Activated B cell treated with CpG ODN at 0.5 μM for 24 hours (primary cell): Measurements from ENCODE around the gene SLC15A2. TPM values are rescaled to one million over a fixed set of nuclear protein-coding genes. Genes with fewer than 3 reads are reported as not detected.
A peak's percentile ranks its signal among the peaks of the same experiment; 100 is the strongest.
"Not testable (repeated sequence)": the region's sequence is repeated elsewhere in the genome, so short reads cannot be mapped to it uniquely, and the experiment has no call there.

ENCODE experiments used
- ATAC-seq: fragments of 200-7000 bp; cut with Tn5 transposase; one replicate; pipeline ENCODE4 v1.10.0; 2021; ENCODE audit warnings: low read depth, mild to moderate bottlenecking, moderate library complexity
- CTCF ChIA-PET: fragments of 350-600 bp; sonication (Branson Sonifier 250); formaldehyde crosslinking; loops from one replicate; lab custom pipeline; 2021; ENCODE audit warnings: antibody characterized with exemption; lab: Charles Lee
- POLR2A ChIA-PET: fragments of 350-600 bp; sonication (Branson Sonifier 250); formaldehyde crosslinking; loops from one replicate; lab custom pipeline; 2021; ENCODE audit warnings: antibody characterized with exemption; lab: Charles Lee
- DNase-seq: peaks from one replicate; pipeline ENCODE4 v3.0.0; 2022
- H3K27ac Mint-ChIP-seq: one replicate; pipeline ENCODE4 v1.8.0; 2020; ENCODE audit warnings: mixed read lengths
- H3K27me3 Mint-ChIP-seq: one replicate; pipeline ENCODE4 v1.8.0; 2021; ENCODE audit warnings: mixed read lengths
- H3K36me3 Mint-ChIP-seq: one replicate; pipeline ENCODE4 v1.8.0; 2021; ENCODE audit warnings: low read depth, mixed read lengths
- H3K4me1 Mint-ChIP-seq: one replicate; pipeline ENCODE4 v1.8.0; 2021; ENCODE audit warnings: mixed read lengths
- H3K4me3 Mint-ChIP-seq: one replicate; pipeline ENCODE4 v1.8.0; 2020; ENCODE audit warnings: mild to moderate bottlenecking, mixed read lengths
- H3K9me3 Mint-ChIP-seq: one replicate; pipeline ENCODE4 v1.8.0; 2020; ENCODE audit warnings: mixed read lengths
- intact Hi-C: fragments of 100-400 bp; cut with micrococcal nuclease; formaldehyde crosslinking; loops from one replicate; pipeline ENCODE4 v1.15.1; 2024
- total RNA-seq: library from RNA; stranded (reverse); gene quantifications from 2 replicates; pipeline ENCODE4 v1.2.3, GENCODE V29; 2022
- TF ChIP-seq, protein P1 (sequence below): fragments of 200-600 bp; IDR thresholded peaks from one replicate; pipeline ENCODE4 v1.8.0; 2022; ENCODE audit warnings: antibody characterized with exemption, mild to moderate bottlenecking

SLC15A2 gene, protein sequence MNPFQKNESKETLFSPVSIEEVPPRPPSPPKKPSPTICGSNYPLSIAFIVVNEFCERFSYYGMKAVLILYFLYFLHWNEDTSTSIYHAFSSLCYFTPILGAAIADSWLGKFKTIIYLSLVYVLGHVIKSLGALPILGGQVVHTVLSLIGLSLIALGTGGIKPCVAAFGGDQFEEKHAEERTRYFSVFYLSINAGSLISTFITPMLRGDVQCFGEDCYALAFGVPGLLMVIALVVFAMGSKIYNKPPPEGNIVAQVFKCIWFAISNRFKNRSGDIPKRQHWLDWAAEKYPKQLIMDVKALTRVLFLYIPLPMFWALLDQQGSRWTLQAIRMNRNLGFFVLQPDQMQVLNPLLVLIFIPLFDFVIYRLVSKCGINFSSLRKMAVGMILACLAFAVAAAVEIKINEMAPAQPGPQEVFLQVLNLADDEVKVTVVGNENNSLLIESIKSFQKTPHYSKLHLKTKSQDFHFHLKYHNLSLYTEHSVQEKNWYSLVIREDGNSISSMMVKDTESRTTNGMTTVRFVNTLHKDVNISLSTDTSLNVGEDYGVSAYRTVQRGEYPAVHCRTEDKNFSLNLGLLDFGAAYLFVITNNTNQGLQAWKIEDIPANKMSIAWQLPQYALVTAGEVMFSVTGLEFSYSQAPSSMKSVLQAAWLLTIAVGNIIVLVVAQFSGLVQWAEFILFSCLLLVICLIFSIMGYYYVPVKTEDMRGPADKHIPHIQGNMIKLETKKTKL
- 8.5 and 16.0 TPM in 2 replicates for total RNA-seq

DNA sequence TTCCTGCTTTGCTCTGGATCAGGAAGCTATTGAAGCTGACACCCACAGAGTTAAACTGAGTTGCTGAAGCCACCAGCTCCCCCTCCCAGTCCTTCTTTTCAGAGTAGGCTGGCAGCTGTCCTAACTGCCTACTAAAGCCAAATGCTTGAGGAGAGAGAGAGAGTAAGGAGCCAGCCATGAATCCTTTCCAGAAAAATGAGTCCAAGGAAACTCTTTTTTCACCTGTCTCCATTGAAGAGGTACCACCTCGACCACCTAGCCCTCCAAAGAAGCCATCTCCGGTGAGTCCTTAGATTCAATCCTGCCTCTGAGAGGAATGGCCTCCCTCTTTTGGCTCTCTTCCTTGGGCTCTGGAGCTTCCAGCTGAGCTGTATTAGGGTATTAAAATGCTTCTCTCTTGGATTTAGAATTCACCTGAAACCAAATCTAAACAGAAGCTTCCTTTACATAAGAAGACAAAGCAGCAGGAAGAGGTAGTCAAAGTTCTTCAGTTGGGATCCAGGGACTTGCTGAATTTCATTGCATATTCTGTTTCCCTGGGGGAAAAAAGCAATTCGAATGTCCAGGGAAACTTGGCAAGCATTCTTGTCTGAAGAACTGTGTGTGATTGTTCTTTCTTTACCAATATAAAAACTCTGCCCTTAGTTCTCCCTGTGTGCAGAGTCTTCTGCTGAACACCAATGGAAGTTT is at the start of gene SLC15A2:
Gene SLC15A2 (plus strand): TSS at position 101 of the 690 bp plus-strand sequence. CDS start 76 bp downstream, at position 177.
- Mint-ChIP-seq H3K27me3 (no peaks in the 10 kb centered on the region), H3K9me3 (no peaks in the 10 kb centered on the region), H3K36me3 (peaks cover 49% of the 10 kb centered on the region), H3K4me1 (no peaks in the 10 kb centered on the region), H3K27ac (no peak within 1 kb of the TSS), H3K4me3 (no peak within 1 kb of the TSS)
- DNase-seq (no peak), ATAC-seq (no peak)
- ChIA-PET CTCF (no interaction called here), POLR2A (no interaction called here)
- intact Hi-C loops, result no loop called here
- TF ChIP-seq, protein P1, sequence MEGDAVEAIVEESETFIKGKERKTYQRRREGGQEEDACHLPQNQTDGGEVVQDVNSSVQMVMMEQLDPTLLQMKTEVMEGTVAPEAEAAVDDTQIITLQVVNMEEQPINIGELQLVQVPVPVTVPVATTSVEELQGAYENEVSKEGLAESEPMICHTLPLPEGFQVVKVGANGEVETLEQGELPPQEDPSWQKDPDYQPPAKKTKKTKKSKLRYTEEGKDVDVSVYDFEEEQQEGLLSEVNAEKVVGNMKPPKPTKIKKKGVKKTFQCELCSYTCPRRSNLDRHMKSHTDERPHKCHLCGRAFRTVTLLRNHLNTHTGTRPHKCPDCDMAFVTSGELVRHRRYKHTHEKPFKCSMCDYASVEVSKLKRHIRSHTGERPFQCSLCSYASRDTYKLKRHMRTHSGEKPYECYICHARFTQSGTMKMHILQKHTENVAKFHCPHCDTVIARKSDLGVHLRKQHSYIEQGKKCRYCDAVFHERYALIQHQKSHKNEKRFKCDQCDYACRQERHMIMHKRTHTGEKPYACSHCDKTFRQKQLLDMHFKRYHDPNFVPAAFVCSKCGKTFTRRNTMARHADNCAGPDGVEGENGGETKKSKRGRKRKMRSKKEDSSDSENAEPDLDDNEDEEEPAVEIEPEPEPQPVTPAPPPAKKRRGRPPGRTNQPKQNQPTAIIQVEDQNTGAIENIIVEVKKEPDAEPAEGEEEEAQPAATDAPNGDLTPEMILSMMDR, result no peak

DNA sequence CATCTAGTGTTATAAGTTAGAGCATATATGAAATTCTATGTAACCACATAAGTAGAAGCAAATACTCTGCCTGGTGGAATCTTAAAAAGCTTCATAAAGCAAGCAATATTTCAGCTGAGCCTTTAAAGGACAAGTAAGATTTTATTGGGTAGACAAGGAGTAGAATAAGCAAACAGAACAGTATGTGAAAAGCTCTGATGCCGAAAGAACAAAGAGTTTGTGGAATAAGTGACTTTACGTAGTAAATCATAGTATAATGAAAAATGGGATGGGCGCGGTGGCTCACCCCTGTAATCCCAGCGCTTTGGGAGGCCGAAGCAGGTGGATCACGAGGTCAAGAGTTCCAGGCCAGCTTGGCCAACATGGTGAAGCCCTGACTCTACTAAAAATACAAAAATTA is 49.3 kb upstream of the SLC15A2 start:
- CTCF ChIA-PET, result no interaction called here
- ATAC-seq (no peak), DNase-seq (no peak)
- H3K4me1 Mint-ChIP-seq, result peaks cover 36% of the 10 kb centered on the region
- no peak overlapping the region for H3K4me3 Mint-ChIP-seq
- intact Hi-C loops, result loop anchor here (1.0 kb wide), 1 partner anchor 10 kb away; the partner anchor contains the start of genes EAF2 and IQCB1
- no peaks in the 10 kb centered on the region for H3K27me3 Mint-ChIP-seq
- TF ChIP-seq, protein P1, result no peak
- peak overlapping the region; percentile 10 for H3K27ac Mint-ChIP-seq
- POLR2A ChIA-PET, result no interaction called here
- H3K9me3 Mint-ChIP-seq, result no peaks in the 10 kb centered on the region
- H3K36me3 Mint-ChIP-seq, result peaks cover 49% of the 10 kb centered on the region

DNA sequence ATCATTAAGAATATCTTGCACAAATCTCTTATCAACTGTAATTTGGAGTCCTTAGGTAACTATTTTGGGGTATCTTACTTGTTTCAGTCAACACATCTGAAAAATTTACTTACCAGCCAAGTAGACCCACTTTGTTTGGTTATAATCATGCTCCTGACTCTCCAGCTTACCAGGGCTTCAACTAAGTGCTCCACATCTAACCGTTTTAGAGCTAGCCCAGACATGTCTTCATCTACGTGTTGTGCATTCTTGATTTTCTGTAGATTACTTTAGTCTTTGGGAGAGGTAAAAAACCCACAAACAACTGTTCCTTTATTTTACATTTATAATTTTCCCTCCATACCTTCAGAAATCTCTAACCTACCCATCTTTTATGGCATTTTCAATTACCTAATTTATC is 41.9 kb upstream of the SLC15A2 start:
- CTCF ChIA-PET, result interaction anchor here (1.6 kb wide), 2 partner anchors 305 to 406 kb away, joined by 3 to 9 read pairs; no protein-coding TSS in a partner anchor

DNA sequence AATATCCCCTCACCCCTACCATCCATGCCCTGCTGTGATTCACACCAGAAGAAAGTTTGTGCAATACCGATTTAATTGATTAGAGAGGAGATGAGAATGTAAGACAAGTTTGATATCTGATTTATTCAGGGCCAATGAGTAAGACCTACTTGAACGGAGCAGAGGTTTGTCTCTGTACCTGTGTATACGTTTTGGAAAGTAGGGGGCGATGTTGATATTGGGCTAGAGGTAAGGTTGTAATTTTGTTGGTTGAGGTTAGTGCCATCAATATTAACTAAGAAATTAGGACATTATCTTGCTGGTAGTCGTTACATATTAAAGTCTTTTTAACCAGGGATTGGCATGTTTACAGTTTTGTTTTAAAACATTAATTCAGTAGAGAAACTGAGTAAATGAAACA is 38.6 kb upstream of the SLC15A2 start:
- intact Hi-C loops, result loop anchor here (1.0 to 5.0 kb wide), 2 partner anchors 237 to 404 kb away; no protein-coding TSS in a partner anchor
- no peak overlapping the region for H3K27ac Mint-ChIP-seq
- no peak overlapping the region for H3K4me3 Mint-ChIP-seq
- peaks cover 2% of the 10 kb centered on the region for H3K9me3 Mint-ChIP-seq
- CTCF ChIA-PET, result no interaction called here
- DNase-seq (no peak), ATAC-seq (peak; percentile 42)
- H3K36me3 Mint-ChIP-seq, result peaks cover 73% of the 10 kb centered on the region
- POLR2A ChIA-PET, result no interaction called here
- no peaks in the 10 kb centered on the region for H3K27me3 Mint-ChIP-seq
- peaks cover 32% of the 10 kb centered on the region for H3K4me1 Mint-ChIP-seq
- TF ChIP-seq, protein P1, result no peak

More for the DNA sequence above, 41.9 kb upstream of the SLC15A2 start:
- Mint-ChIP-seq H3K4me1 (peaks cover 34% of the 10 kb centered on the region), H3K36me3 (peaks cover 67% of the 10 kb centered on the region), H3K27me3 (no peaks in the 10 kb centered on the region), H3K27ac (no peak overlapping the region), H3K9me3 (no peaks in the 10 kb centered on the region), H3K4me3 (no peak overlapping the region)
- POLR2A ChIA-PET, result no interaction called here
- intact Hi-C loops, result loop anchor here (2.0 kb wide), 1 partner anchor 305 kb away; no protein-coding TSS in a partner anchor
- ATAC-seq (no peak), DNase-seq (no peak)
- TF ChIP-seq, protein P1, result no peak

DNA sequence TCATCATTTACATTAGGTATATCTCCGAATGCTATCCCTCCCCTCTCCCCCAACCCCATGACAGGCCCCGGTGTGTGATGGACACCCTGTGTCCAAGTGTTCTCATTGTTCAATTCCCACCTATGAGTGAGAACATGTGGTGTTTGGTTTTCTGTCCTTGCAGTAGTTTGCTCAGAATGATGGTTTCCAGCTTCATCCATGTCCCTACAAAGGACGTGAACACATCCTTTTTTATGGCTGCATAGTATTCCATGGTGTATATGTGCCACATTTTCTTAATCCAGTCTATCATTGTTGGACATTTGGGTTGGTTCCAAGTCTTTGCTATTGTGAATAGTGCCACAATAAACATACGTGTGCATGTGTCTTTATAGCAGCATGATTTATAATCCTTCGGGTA is 36.4 kb upstream of the SLC15A2 start:
- intact Hi-C loops, result loop anchor here (5.0 kb wide), 1 partner anchor 235 kb away; no protein-coding TSS in a partner anchor
- POLR2A ChIA-PET, result not testable (repeated sequence)

DNA sequence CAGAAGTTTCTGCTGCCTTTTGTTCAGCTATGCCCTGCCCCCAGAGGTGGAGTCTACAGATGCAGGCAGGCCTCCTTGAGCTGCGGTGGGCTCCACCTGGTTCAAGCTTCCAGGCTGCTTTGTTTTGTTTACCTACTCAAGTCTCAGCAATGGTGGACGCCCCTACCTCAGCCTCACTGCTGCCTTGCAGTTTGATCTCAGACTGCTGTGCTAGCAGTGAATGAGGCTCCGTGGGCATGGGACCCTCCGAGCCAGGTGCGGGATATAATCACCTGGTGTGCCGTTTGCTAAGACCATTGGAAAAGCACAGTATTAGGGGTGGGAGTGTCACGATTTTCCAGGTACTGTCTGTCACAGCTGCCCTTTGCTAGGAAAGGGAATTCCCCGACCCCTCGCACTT is 31.0 kb upstream of the SLC15A2 start:
- H3K27me3 Mint-ChIP-seq, H3K27ac Mint-ChIP-seq, intact Hi-C loops, CTCF ChIA-PET, ATAC-seq, H3K9me3 Mint-ChIP-seq, POLR2A ChIA-PET, H3K4me3 Mint-ChIP-seq, DNase-seq: not testable (repeated sequence)
- Mint-ChIP-seq H3K4me1 (peaks cover 33% of the 10 kb centered on the region), H3K36me3 (peaks cover 86% of the 10 kb centered on the region)

More for the DNA sequence above, 36.4 kb upstream of the SLC15A2 start:
- H3K27ac Mint-ChIP-seq, H3K27me3 Mint-ChIP-seq, DNase-seq, ATAC-seq, H3K4me3 Mint-ChIP-seq, H3K9me3 Mint-ChIP-seq, CTCF ChIA-PET: not testable (repeated sequence)
- peaks cover 80% of the 10 kb centered on the region for H3K36me3 Mint-ChIP-seq
- H3K4me1 Mint-ChIP-seq, result peaks cover 34% of the 10 kb centered on the region
